GM23338 (cell line): ENCODE results near the gene NLGN1. TPM values are rescaled to one million over a fixed set of nuclear protein-coding genes. Genes with fewer than 3 reads are reported as not detected.

ENCODE experiments used
- ATAC-seq: fragments of 200-7000 bp; cut with Tn5 transposase; 3 replicates; pipeline ENCODE4 v1.9.1; 2020
- DNase-seq: peaks from one replicate; pipeline ENCODE4 v3.0.0-alpha.2; 2015; ENCODE audit warnings: low spot score
- H2AFZ ChIP-seq: fragments of 200-600 bp; sonication (generic); 2 replicates; pipeline ENCODE4 v1.8.0; 2016; ENCODE audit warnings: antibody characterized with exemption, mild to moderate bottlenecking, moderate library complexity
- H3F3A ChIP-seq: fragments of 200-600 bp; sonication (generic); replicated peaks from 2 replicates; pipeline ENCODE4 v1.8.0; 2017; ENCODE audit warnings: antibody characterized with exemption, mixed run types, low read depth
- H3K27ac ChIP-seq: fragments of 200-600 bp; sonication (generic); 2 replicates; pipeline ENCODE4 v1.6.1; 2016; ENCODE audit warnings: low read depth
- H3K27me3 ChIP-seq: fragments of 200-600 bp; sonication (generic); 2 replicates; pipeline ENCODE4 v1.8.0; 2016; ENCODE audit warnings: mild to moderate bottlenecking, mixed run types, moderate library complexity; ENCODE audit not compliant: insufficient read depth
- H3K36me3 ChIP-seq: fragments of 200-600 bp; sonication (generic); 2 replicates; pipeline ENCODE4 v1.8.0; 2016; ENCODE audit warnings: mild to moderate bottlenecking; ENCODE audit not compliant: insufficient read depth
- H3K4me1 ChIP-seq: fragments of 200-600 bp; sonication (generic); 2 replicates; pipeline ENCODE4 v1.8.0; 2016; ENCODE audit warnings: mild to moderate bottlenecking, moderate library complexity; ENCODE audit not compliant: insufficient read depth
- H3K4me2 ChIP-seq: fragments of 200-600 bp; sonication (generic); 2 replicates; pipeline ENCODE4 v1.7.1; 2017; ENCODE audit warnings: mixed run types
- H3K4me3 ChIP-seq: fragments of 200-600 bp; sonication (generic); 2 replicates; pipeline ENCODE4 v1.6.1; 2016; ENCODE audit warnings: mixed run types
- H3K79me2 ChIP-seq: fragments of 200-600 bp; sonication (generic); replicated peaks from 2 replicates; pipeline ENCODE4 v1.8.0; 2017; ENCODE audit warnings: mild to moderate bottlenecking; ENCODE audit not compliant: insufficient read depth
- H3K9me2 ChIP-seq: fragments of 200-600 bp; sonication (generic); 2 replicates; pipeline ENCODE4 v1.8.0; 2017; ENCODE audit not compliant: insufficient read depth
- H4K20me1 ChIP-seq: fragments of 200-600 bp; sonication (generic); replicated peaks from 2 replicates; pipeline ENCODE4 v1.8.0; 2017; ENCODE audit warnings: mild to moderate bottlenecking; ENCODE audit not compliant: insufficient read depth
- H3K27ac Mint-ChIP-seq: 2 replicates; pipeline ENCODE4 v1.8.0; 2020; ENCODE audit warnings: inconsistent platforms, mild to moderate bottlenecking, moderate library complexity, mixed read lengths
- H3K27me3 Mint-ChIP-seq: 3 replicates; pipeline ENCODE4 v1.8.0; 2022; ENCODE audit warnings: low read depth, mild to moderate bottlenecking, moderate library complexity, mixed read lengths, inconsistent platforms; ENCODE audit not compliant: insufficient read depth, poor library complexity
- H3K36me3 Mint-ChIP-seq: 3 replicates; pipeline ENCODE4 v1.8.0; 2021; ENCODE audit warnings: low read depth, mild to moderate bottlenecking, inconsistent platforms, moderate library complexity, mixed read lengths
- H3K4me1 Mint-ChIP-seq: 3 replicates; pipeline ENCODE4 v1.8.0; 2020; ENCODE audit warnings: mild to moderate bottlenecking, inconsistent platforms, mixed read lengths
- H3K4me3 Mint-ChIP-seq: 3 replicates; pipeline ENCODE4 v1.8.0; 2021; ENCODE audit warnings: moderate library complexity, mild to moderate bottlenecking, inconsistent platforms, mixed read lengths
- H3K9me3 Mint-ChIP-seq: 3 replicates; pipeline ENCODE4 v1.8.0; 2020; ENCODE audit warnings: moderate library complexity, mild to moderate bottlenecking, inconsistent platforms, mixed read lengths
- CREB1 ChIP-seq: fragments of 250-450 bp; sonication (Bioruptor Pico); IDR thresholded peaks from 2 replicates; pipeline ENCODE4 v1.5.0; 2020; ENCODE audit warnings: low read depth, mild to moderate bottlenecking, moderate library complexity
- ETS1 ChIP-seq: IDR thresholded peaks from 2 replicates; pipeline ENCODE4 v1.6.1; 2016; ENCODE audit warnings: antibody characterized with exemption
- EZH2 ChIP-seq: fragments of 200-600 bp; sonication (generic); IDR thresholded peaks from one replicate; pipeline ENCODE4 v1.8.0; 2017; ENCODE audit warnings: antibody characterized with exemption, mild to moderate bottlenecking, low read depth; ENCODE audit not compliant: unreplicated experiment
- EZH2phosphoT487 ChIP-seq: fragments of 200-600 bp; sonication (generic); IDR thresholded peaks from one replicate; pipeline ENCODE4 v1.8.1; 2018; ENCODE audit warnings: antibody characterized with exemption; ENCODE audit not compliant: unreplicated experiment
- JUNB ChIP-seq: IDR thresholded peaks from one replicate; pipeline ENCODE4 v1.6.1; 2016; ENCODE audit warnings: antibody characterized with exemption; ENCODE audit not compliant: unreplicated experiment
- POLR2AphosphoS5 ChIP-seq: IDR thresholded peaks from 2 replicates; pipeline ENCODE4 v1.6.1; 2016; ENCODE audit warnings: antibody characterized with exemption, low read depth
- REST ChIP-seq: IDR thresholded peaks from one replicate; pipeline ENCODE4 v1.6.1; 2018; ENCODE audit warnings: antibody characterized with exemption; ENCODE audit not compliant: unreplicated experiment
- STAT1 ChIP-seq: IDR thresholded peaks from one replicate; pipeline ENCODE4 v1.6.1; 2016; ENCODE audit warnings: antibody characterized with exemption; ENCODE audit not compliant: unreplicated experiment
- ZNF114 ChIP-seq: fragments of 250-450 bp; sonication (Bioruptor Pico); IDR thresholded peaks from 2 replicates; pipeline ENCODE4 v1.5.0; 2020; ENCODE audit warnings: mild to moderate bottlenecking, moderate library complexity
- polyA plus RNA-seq: library from polyadenylated mRNA; unstranded; fragments of >200 nt; fragmentation: Nextera tagmentation; extraction: Ambion mirVana; gene quantifications from 2 replicates; pipeline ENCODE4 v1.2.1, GENCODE V29; 2016
- total RNA-seq: library from RNA; depleted of rRNA; stranded (reverse); fragments of >200 nt; shearing (Covaris generic); gene quantifications from 2 replicates; pipeline ENCODE4 v1.2.3, GENCODE V29; 2014
- TF ChIP-seq, protein P1 (sequence below): fragments of 250-450 bp; sonication (Bioruptor Pico); IDR thresholded peaks from 2 replicates; pipeline ENCODE4 v1.5.0; 2020; ENCODE audit warnings: mild to moderate bottlenecking, moderate library complexity

NLGN1 gene
- total and polyA plus RNA-seq, 2 experiments from 2014 or later, result 6.5 to 18.6 TPM

- Mint-ChIP-seq H3K27me3 (no peaks in the 10 kb centered on the region), H3K27ac (no peak overlapping the region), H3K9me3 (no peaks in the 10 kb centered on the region), H3K4me1 (peaks cover 4% of the 10 kb centered on the region; the same call in 2 of the 3 replicates), H3K4me3 (no peak overlapping the region), H3K36me3 (no peaks in the 10 kb centered on the region)
- ATAC-seq, result no peak
- DNase-seq, result no peak
- H3K4me1 ChIP-seq, result no peaks in the 10 kb centered on the region; the same call in none of the 2 replicates
- no peak overlapping the region for H3K4me3 ChIP-seq
- H3K27me3 ChIP-seq, result no peaks in the 10 kb centered on the region
- H3K4me2 ChIP-seq, result no peak overlapping the region
- H4K20me1 ChIP-seq, result no peaks in the 10 kb centered on the region
- H2AFZ ChIP-seq, result no peak overlapping the region
- H3K36me3 ChIP-seq, result no peaks in the 10 kb centered on the region
- no peaks in the 10 kb centered on the region for H3K79me2 ChIP-seq
- H3F3A ChIP-seq, result no peaks in the 10 kb centered on the region
- no peak overlapping the region for H3K27ac ChIP-seq
- TF ChIP-seq ZNF114 (CRISPR knock-in tag) (no peak), EZH2 (no peak), POLR2AphosphoS5 (no peak), JUNB (no peak), CREB1 (CRISPR knock-in tag) (no peak), ETS1 (no peak), STAT1 (no peak), EZH2phosphoT487 (no peak), REST (no peak)
- TF ChIP-seq, protein P1, sequence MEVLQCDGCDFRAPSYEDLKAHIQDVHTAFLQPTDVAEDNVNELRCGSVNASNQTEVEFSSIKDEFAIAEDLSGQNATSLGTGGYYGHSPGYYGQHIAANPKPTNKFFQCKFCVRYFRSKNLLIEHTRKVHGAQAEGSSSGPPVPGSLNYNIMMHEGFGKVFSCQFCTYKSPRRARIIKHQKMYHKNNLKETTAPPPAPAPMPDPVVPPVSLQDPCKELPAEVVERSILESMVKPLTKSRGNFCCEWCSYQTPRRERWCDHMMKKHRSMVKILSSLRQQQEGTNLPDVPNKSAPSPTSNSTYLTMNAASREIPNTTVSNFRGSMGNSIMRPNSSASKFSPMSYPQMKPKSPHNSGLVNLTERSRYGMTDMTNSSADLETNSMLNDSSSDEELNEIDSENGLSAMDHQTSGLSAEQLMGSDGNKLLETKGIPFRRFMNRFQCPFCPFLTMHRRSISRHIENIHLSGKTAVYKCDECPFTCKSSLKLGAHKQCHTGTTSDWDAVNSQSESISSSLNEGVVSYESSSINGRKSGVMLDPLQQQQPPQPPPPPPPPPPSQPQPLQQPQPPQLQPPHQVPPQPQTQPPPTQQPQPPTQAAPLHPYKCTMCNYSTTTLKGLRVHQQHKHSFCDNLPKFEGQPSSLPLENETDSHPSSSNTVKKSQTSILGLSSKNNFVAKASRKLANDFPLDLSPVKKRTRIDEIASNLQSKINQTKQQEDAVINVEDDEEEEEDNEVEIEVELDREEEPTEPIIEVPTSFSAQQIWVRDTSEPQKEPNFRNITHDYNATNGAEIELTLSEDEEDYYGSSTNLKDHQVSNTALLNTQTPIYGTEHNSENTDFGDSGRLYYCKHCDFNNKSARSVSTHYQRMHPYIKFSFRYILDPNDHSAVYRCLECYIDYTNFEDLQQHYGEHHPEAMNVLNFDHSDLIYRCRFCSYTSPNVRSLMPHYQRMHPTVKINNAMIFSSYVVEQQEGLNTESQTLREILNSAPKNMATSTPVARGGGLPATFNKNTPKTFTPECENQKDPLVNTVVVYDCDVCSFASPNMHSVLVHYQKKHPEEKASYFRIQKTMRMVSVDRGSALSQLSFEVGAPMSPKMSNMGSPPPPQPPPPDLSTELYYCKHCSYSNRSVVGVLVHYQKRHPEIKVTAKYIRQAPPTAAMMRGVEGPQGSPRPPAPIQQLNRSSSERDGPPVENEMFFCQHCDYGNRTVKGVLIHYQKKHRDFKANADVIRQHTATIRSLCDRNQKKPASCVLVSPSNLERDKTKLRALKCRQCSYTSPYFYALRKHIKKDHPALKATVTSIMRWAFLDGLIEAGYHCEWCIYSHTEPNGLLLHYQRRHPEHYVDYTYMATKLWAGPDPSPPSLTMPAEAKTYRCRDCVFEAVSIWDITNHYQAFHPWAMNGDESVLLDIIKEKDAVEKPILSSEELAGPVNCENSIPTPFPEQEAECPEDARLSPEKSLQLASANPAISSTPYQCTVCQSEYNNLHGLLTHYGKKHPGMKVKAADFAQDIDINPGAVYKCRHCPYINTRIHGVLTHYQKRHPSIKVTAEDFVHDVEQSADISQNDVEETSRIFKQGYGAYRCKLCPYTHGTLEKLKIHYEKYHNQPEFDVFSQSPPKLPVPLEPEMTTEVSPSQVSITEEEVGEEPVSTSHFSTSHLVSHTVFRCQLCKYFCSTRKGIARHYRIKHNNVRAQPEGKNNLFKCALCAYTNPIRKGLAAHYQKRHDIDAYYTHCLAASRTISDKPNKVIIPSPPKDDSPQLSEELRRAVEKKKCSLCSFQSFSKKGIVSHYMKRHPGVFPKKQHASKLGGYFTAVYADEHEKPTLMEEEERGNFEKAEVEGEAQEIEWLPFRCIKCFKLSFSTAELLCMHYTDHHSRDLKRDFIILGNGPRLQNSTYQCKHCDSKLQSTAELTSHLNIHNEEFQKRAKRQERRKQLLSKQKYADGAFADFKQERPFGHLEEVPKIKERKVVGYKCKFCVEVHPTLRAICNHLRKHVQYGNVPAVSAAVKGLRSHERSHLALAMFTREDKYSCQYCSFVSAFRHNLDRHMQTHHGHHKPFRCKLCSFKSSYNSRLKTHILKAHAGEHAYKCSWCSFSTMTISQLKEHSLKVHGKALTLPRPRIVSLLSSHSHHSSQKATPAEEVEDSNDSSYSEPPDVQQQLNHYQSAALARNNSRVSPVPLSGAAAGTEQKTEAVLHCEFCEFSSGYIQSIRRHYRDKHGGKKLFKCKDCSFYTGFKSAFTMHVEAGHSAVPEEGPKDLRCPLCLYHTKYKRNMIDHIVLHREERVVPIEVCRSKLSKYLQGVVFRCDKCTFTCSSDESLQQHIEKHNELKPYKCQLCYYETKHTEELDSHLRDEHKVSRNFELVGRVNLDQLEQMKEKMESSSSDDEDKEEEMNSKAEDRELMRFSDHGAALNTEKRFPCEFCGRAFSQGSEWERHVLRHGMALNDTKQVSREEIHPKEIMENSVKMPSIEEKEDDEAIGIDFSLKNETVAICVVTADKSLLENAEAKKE, result no peak
- H3K9me2 ChIP-seq, result peaks cover 8% of the 10 kb centered on the region; the same call in 1 of the 2 replicates
These were observed 734.5 kb downstream of the NLGN1 start for GRCh38 chr3:174132006-174132405.
